ENCODE results near the gene LDB3.
"Not testable (repeated sequence)": the region's sequence is repeated elsewhere in the genome, so short reads cannot be mapped to it uniquely, and the experiment has no call there.

DNA sequence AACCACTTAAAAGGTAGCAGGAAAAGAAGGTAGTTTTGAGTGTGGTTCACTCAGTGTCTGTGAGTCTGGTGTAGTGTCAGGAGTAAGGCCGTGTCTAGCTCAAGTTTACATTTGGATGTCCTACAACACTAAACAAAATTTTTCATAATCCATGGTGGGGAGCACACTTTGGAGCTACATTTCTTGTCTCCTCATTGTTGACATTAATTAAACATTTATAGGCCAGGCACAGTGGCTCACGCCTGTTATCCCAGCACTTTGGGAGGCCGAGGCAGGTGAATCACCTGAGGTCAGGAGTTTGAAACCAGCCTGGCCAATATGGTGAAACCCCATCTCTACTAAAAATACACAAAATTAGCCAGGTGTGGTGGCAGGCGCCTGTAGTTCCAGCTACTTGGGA lies 67.0 kb downstream of the LDB3 start:
- TF ChIP-seq, protein P1, sequence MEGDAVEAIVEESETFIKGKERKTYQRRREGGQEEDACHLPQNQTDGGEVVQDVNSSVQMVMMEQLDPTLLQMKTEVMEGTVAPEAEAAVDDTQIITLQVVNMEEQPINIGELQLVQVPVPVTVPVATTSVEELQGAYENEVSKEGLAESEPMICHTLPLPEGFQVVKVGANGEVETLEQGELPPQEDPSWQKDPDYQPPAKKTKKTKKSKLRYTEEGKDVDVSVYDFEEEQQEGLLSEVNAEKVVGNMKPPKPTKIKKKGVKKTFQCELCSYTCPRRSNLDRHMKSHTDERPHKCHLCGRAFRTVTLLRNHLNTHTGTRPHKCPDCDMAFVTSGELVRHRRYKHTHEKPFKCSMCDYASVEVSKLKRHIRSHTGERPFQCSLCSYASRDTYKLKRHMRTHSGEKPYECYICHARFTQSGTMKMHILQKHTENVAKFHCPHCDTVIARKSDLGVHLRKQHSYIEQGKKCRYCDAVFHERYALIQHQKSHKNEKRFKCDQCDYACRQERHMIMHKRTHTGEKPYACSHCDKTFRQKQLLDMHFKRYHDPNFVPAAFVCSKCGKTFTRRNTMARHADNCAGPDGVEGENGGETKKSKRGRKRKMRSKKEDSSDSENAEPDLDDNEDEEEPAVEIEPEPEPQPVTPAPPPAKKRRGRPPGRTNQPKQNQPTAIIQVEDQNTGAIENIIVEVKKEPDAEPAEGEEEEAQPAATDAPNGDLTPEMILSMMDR (conservative IDR thresholded peaks at IDR 0.05 in 1 of 2, IDR thresholded peaks at IDR 0.05 in 1 of 2; ENCODE audit: low read depth in 1 of 2, low read length in 2 of 2): not testable (repeated sequence)
- not testable (repeated sequence) for TF ChIP-seq EZH2 (IDR thresholded peaks at IDR 0.05; ENCODE audit: low read length, missing control alignments)

Measured in fibroblast of lung (primary cell).